HG03521 (cell line): Measurements from ENCODE around the gene NEU4.
"Not testable (repeated sequence)": the region's sequence is repeated elsewhere in the genome, so short reads cannot be mapped to it uniquely, and the experiment has no call there.

Experiments used
- ATAC-seq: cut with Tn5 transposase; IDR thresholded peaks from one replicate; pipeline ENCODE4 v1.9.1; 2021; ENCODE audit warnings: mild to moderate bottlenecking, moderate library complexity; ENCODE audit not compliant: unreplicated experiment

NEU4 gene

GRCh38 chr2:241798081-241798630 is 10.8 kb upstream of the NEU4 start:
- ATAC-seq = no peak

GRCh38 chr2:241798631-241799521 is 10.1 kb upstream of the NEU4 start:
- no peak for ATAC-seq

- no peak for ATAC-seq
These were observed 9.3 kb upstream of the NEU4 start for GRCh38 chr2:241799522-241800197.

DNA sequence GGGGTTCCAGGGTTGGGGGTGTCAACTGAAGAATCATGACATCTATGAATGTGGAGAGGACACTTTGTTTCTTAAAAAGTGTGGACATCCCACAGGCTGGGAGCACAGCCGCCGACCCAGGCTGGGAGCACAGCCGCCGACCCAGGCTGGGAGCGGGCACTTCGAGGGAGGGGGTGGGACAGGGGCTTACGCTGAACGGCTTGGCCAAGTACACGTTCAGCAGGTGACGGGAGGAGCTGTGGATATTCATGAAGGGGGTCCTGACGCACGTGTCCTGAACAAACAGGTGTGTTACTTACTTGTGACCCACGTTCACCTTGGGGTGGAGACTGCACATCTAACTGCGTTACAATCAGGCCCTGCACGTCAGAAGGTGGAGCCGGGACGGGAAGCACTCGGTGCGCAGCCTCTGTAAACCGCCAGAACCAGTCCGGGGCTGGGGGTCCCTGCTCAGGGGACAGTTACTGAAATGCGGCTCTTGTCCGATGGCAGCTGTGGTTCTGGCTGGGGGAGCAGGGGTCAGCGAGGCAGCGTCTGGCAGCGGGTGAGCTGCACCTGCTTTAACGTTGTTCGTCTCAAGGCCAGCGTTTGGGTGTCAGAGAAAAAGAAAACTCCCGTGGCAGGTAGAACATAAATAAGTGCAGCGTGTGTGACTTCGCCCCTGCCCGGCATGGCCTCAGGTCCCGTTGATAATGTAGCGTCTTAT is 8.6 kb upstream of the NEU4 start:
- not testable (repeated sequence) for ATAC-seq

- no peak for ATAC-seq
These were observed 7.2 kb upstream of the NEU4 start for GRCh38 chr2:241801611-241802420.

DNA sequence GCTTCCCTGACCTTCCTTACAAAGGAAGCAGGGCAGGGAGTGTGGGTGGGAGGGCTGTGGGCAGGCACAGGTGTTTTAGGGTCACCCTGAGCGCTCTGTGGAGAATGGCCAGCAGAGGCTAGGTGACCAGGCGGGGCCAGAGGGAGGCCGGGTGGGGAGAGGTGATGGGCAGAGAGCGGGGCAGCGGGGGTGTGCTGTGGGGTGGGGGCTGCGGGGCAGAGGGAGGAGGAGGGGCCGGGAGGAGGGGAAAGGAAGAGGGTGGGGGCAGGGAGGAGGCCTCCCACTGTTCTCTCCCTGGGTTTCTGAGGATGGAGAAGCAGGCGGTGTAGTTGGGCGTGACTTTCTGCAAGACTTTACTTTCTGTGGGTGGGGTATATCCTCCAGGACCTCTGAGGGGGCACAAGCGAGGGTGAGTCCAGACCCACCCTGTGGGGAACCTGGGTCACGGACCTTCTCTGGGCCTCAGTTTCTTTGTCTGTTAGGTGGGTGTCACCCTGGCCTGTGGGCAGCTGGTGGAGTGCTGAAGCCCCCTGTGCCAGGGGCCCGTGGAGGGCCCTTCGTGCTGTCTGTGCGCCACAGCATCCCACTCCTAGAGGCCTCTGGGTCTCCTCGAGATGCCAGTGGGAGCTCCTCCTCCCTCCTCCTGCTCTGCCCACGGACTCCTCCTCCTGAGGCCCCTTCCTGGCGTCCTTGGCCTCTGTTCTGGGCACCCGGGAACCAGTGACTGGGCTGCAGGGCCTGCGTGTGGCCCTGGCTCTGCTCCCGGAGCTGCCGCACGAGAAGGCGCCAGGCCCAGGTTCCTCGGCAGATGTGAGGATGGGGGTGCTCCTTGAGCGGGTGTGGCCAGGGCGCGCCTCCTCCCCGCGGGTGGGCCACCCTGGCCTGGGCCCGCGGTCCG is 6.3 kb upstream of the NEU4 start:
- no peak for ATAC-seq

DNA sequence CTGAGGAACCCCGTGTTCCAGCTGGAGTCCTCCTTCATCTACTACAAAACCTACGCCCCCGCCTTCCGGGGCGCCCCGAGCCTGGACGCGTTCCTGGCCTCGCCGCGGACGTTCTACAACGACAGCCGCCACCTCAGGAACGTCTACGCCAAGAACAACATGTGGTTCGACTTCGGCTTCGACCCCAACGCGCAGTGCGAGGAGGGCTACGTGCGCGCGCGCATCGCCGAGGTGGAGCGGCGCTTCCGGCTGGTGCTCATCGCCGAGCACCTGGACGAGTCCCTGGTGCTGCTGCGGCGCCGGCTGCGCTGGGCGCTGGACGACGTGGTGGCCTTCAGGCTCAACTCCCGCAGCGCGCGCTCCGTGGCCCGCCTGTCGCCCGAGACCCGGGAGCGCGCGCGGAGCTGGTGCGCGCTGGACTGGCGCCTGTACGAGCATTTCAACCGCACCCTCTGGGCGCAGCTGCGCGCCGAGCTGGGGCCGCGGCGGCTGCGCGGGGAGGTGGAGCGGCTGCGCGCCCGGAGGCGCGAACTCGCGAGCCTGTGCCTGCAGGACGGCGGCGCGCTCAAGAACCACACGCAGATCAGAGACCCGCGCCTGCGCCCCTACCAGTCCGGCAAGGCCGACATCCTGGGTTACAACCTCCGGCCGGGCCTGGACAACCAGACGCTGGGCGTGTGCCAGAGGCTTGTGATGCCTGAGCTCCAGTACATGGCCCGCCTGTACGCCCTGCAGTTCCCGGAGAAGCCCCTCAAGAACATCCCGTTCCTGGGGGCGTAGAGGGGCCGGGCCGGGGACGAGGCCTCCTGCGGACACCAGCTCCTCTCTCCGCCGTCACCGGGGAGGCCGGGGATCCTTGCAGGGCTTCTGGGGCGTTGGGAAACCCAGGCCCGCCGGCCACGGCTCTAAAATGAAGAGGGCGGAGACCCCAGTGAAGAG is 5.3 kb upstream of the NEU4 start:
- ATAC-seq = no peak

GRCh38 chr2:241804326-241805229 is 4.4 kb upstream of the NEU4 start:
- ATAC-seq = no peak

DNA sequence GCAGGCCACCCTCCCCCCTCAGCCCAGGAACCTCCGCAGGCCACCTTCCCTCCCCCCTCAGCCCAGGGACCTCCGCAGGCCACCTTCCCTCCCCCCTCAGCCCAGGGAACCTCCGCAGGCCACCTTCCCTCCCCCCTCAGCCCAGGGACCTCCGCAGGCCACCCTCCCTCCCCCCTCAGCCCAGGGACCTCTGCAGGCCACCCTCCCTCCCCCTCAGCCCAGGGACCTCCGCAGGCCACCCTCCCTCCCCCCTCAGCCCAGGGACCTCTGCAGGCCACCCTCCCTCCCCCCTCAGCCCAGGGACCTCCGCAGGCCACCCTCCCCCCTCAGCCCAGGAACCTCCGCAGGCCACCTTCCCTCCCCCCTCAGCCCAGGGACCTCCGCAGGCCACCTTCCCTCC is 2.8 kb upstream of the NEU4 start:
- not testable (repeated sequence) for ATAC-seq

DNA sequence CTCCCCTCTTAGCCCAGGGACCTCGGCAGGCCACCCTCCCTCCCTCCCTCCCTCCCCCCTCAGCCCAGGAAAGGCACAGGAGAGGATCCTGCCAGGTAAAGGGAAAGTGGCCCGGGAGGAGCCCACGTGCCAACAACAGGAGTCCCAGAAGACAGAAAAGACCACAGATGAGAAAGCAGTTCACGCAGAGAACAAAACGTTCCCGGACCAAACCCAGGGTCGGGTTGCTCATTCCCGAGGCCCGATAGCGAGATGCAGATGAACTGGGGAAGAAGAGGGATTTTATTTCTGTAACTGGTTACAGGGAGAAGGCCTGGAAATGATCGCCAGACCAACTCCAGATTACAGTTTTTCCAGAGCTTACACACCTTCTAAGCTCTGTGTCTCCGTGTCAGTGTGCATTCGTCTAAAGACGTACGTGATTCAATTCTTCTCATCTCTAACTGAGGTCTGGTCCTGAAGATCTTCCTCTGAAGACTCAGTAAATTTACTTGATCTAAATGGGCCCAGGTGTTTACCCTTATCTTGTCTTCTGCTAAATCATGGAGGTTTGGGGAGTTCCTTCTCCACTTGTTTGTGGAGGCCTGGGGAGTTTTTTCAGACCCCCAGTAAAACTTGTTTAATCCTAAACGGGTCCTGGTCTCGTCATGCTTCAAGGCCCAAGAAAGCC is 807 bp upstream of the NEU4 start:
- no peak for ATAC-seq

- ATAC-seq = no peak
These were observed 652 bp downstream of the NEU4 start for GRCh38 chr2:241809383-241810306.

GRCh38 chr2:241810307-241811200 is 1.6 kb downstream of the NEU4 start:
- ATAC-seq = no peak

- ATAC-seq = no peak
These were observed 2.4 kb downstream of the NEU4 start for GRCh38 chr2:241811201-241811951.
